Prostate gland (tissue), 2 donors: ENCODE results near the gene NINL.

Experiments
- CTCF ChIP-seq, 4 experiments: fragments of 200-600 bp in 2 of 4; fragments of 450-650 bp in 2 of 4; sonication (generic) in 2 of 4; IDR thresholded peaks; 1 replicate in 3 of 4; 2 replicates in 1 of 4; pipeline ENCODE4 v1.5.1; 2016 to 2019; ENCODE audit warnings: antibody characterized with exemption in 4 of 4, mild to moderate bottlenecking in 2 of 4, moderate library complexity in 2 of 4
- POLR2A ChIP-seq: fragments of 450-650 bp; IDR thresholded peaks from one replicate; pipeline ENCODE4 v1.6.1; 2016; ENCODE audit warnings: antibody characterized with exemption, mild to moderate bottlenecking
- POLR2AphosphoS5 ChIP-seq: sonication (generic); formaldehyde crosslinking; IDR thresholded peaks from one replicate; pipeline ENCODE4 v1.6.1; 2017; ENCODE audit warnings: antibody characterized with exemption

GRCh38 chr20:25444556-25444955 is 140.8 kb downstream of the NINL start:
- TF ChIP-seq POLR2A (no peak), POLR2AphosphoS5 (no peak), CTCF (IDR thresholded peaks at IDR 0.05) (no peak)
